ENCODE results near the gene STX3.
"Not testable (repeated sequence)": the region's sequence is repeated elsewhere in the genome, so short reads cannot be mapped to it uniquely, and the experiment has no call there.

Gene STX3

GRCh38 chr11:59842316-59842715 is 87.1 kb downstream of the STX3 start:
- DNase-seq (ENCODE audit: low read depth in 2 of 2) = no peak

GRCh38 chr11:59845399-59845798 is 90.2 kb downstream of the STX3 start, which contains the start of gene CBLIF:
Gene CBLIF, minus strand, starts transcription at chr11:59845499. Its CDS starts 46 bp downstream, at chr11:59845453.
- no peak for DNase-seq (ENCODE audit: low read depth in 2 of 2)

GRCh38 chr11:59846556-59846955 is 91.4 kb downstream of the STX3 start:
- DNase-seq (ENCODE audit: low read depth in 2 of 2) = no peak

GRCh38 chr11:59847626-59848025 is 92.5 kb downstream of the STX3 start:
- no peak for DNase-seq (ENCODE audit: low read depth in 2 of 2)

GRCh38 chr11:59848439-59848838 is 93.3 kb downstream of the STX3 start:
- DNase-seq (ENCODE audit: low read depth in 2 of 2) = not testable (repeated sequence)

GRCh38 chr11:59849129-59849528 is 94.0 kb downstream of the STX3 start:
- no peak for DNase-seq (ENCODE audit: low read depth in 2 of 2)

GRCh38 chr11:59849551-59849950 is 94.4 kb downstream of the STX3 start:
- DNase-seq (ENCODE audit: low read depth in 2 of 2) = not testable (repeated sequence)

- DNase-seq (ENCODE audit: low read depth in 2 of 2) = not testable (repeated sequence)
Measured at GRCh38 chr11:59851416-59851815, 96.2 kb downstream of the STX3 start.

GRCh38 chr11:59854871-59855270 is 99.7 kb downstream of the STX3 start:
- no peak for DNase-seq (ENCODE audit: low read depth in 2 of 2)
